CD4-positive, alpha-beta T cell treated with Interleukin-4 for 1 hour (primary cell): ENCODE results near the gene TNIK.
"Not testable (repeated sequence)": the region's sequence is repeated elsewhere in the genome, so short reads cannot be mapped to it uniquely, and the experiment has no call there.

Experiments
- DNase-seq, 2 donors: peaks; one replicate each; pipeline ENCODE4 v3.0.0-alpha.2; 2020 to 2022

Gene TNIK

DNA sequence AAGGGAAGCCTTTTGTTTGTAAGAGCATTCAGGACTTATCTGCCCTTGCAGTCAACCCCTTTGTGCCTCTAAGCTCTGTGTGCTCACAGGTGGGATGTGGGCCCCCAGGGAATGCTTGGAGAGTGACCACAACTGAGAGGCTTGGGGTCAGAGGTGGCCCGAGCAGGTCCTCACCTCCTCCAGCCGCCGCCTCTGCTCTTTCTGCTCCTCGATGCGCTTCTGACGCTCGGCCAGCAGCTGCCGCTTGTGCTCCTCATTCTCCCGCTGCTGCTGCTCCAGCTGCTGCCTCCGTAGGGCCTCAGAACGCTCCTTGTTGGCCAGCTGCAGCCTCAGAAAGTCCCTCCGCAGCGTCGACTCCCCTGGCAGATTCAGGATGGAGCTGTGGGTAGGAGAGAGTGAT lies 302.9 kb downstream of the TNIK start:
- DNase-seq: no peak

DNA sequence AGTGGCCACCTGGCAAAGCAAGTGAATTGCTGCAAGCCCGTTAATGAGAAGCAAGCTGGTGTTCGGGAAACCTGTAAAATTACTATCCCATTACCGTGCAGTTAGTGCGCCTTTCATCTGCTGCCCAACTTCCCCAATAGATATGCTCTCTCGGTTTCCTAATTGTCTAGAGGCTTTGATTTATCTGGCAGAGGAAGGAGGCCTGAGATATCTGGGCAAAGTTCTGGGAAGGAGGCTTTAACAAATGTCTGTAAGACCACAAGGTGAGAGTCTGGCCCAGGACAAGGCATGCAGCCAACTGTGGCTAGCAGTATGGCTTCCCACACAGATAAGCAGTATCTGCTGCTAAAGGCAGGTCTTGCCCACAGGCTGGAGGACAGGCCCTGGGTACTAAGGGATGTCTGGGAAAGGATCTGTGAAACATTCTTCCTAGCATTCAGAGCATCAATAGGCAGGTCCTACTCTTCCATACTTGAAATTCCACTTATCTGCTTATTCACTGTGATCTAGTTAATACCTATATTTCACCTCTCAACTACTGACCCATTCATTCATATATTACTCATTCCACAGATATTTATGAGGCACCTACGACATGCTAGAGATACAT lies 303.7 kb downstream of the TNIK start:
- no peak for DNase-seq

DNA sequence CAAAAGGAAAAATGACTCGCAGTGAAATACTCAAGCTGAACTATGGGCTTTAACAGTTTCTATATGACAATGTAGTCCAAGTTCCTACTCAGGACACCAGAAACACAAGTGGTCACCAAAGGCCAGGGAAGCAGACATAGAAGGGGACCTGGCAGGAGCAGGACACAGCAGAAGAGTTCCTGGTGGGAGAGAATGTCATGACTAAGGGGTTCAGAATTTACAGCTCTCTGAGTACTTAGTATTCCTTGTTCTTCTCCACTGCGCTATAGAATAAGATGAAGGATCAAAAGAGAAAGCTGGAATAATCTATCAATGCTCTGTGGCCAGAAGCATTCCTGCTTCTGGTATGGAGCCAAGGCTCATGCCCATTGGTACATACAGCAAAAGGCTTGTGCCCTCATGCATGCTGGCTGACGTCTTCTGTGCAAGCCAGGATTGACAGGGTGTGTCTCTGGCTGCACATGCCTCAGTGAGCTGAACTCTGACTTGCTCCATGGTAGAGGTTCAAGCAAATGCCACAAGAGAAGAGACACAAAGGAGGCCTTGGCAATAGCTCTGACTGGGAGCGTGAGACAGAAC lies 305.0 kb downstream of the TNIK start:
- no peak for DNase-seq

DNA sequence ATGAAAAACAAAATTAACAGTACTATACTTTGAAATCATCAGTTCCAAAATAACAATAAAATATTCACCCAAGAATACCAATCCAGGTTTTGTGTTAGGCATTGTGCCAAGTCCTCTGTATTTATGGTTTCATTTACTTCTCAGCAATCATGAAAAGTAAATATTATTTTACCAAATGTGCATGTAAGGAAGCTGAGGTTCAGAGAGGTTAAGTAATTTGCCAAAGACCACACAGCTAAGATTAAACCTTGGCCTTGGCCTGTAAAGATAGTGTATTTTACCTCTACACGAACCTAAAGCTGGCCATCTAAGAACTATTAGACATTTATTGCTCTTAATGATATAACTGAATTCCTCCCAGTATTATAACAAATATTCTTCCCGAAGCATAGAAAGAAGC lies 309.3 kb downstream of the TNIK start:
- no peak for DNase-seq

DNA sequence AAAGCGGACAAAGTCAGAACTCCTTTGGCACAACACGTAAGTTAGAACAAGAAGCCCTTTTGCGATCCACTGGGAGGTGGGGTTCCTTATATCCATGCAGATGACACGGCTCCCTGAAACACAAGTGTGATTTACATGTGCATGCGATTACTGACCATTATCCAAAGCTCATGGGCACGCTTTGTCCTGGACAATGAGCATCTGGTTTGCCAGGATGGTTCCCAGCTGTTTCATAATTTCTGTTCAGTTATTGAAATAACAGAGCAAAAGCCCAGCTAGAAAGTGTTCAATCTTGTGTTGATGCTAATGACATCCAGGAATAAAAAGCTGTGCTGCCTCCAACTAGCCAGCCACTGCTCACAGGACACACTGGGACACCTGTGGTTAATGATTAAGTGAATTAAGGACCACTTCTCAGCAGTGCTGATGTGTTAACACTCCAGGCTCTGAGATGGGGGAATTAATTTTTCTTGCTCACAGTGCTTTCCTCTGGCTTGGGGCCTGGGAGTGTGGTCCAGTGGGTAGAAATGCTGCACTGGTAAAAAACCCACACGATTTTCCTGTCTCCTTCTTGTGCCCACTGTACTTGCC lies 310.6 kb downstream of the TNIK start:
- DNase-seq: no peak

- DNase-seq: no peak
Measured at GRCh38 chr3:171145798-171146197, 314.4 kb downstream of the TNIK start.

- DNase-seq: no peak
Measured at GRCh38 chr3:171142985-171143384, 317.2 kb downstream of the TNIK start.

DNA sequence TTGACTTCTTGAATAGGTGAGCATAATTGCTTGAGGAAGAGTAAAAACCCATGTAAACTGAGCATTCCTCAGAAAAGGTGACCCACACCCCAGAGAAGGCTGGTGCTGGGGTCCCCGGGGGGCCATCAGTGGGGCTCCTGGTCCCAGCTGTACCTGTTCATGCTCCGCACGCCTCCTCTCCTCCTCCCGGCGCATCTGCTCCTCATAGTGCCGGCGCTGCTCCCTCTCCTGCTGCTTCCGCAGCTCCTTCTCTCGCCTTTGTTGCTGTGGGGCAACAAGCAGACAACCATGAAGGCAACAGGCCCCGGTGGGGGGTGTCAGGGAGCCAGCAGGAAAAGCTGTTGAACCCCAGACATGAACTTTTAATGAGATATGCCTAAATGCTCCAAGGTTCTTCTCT lies 320.0 kb downstream of the TNIK start:
- DNase-seq: no peak

DNA sequence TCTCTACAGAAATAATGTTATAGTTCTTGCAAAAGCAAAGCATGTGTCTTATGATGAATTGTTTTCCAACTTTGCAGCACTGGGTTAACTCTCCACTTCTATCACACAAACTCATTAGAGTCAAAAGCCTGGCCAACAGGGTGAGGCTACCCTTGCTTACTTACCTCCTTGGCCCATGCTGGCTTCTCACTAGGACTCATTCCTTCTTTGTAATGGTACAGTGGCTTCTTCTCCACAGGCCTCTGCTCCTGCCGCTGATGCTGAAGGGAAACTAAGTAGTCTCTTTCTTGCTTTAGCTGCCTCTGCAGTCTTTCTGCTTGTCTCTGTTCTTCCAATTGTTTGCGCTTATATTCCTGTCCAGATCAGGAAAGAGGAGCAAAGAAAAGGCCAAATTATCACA lies 322.2 kb downstream of the TNIK start:
- DNase-seq: no peak

DNA sequence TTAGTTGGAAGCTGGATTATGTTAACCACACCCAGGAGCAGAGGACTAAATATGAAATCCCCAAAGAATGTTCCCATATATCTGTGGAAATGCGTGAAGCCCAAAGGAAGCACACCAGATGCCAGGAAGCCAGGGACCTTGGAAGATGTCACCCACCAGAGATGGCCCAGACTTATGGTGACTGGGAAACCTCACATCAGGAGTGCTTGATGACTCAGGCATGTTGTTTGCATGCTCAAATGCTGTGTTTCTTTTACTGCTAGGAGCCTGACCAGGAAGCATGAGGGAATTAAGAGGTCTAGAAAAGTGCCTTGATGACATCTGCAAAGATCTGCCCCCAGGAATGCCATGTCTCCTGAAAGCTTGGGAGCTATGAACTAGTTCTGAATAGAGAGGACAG lies 324.7 kb downstream of the TNIK start:
- no peak for DNase-seq

GRCh38 chr3:171133796-171134569 lies 326.2 kb downstream of the TNIK start:
- no peak for DNase-seq

DNA sequence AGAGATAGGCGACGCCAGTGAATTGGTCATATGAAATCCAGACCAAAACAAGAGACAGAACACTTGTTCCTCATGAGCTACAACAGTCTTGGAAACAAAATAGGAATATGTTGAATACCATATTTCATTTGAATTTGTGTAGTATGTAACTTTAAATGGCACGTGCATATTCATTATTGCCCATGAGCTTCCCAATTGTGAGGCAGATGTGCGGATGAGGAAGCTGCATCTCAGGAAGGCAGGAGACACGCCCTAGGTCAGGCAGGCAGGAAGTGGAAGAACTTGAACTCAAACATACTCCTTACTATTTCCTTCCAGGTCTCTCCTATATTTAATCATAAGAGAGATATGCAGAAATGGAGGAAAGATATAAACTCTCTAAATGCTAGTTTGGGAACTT lies 326.9 kb downstream of the TNIK start:
- DNase-seq: no peak

DNA sequence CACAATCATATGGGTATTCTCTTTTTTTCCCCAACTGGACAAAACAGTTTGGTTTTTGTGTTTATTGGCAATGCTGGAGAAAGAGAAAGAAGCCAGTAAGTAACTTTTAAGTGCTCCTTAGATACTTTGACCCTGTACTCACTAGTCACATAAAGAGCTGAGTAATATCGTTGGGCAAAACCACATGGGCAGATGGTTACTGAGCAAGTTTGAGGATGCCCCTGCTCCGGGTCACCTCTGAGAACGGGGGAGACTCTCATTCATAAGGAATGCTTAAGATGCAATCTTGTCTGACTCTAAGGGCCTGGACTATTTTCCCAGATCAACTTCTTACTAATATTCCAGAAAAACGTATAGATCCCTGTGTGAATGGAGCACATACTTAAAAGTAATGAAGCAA lies 327.3 kb downstream of the TNIK start:
- no peak for DNase-seq

DNA sequence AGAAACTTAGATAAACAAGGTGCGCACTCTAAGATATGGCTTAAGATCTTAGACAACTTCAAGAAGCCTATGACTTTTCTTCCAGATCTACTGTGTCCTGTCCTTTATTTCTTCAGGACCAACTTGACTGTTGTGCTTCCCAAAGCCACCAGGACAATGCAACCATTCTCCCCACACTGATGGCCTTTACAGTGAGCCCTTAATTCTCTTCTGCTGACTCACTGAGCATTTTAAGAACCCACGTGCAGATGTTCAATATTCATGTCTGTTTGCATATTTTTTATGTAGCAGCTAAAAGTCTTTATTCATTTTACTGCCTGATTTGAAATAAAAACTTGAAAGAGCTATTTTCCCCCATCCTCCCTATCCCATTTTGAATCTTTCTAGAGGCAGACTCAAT lies 330.4 kb downstream of the TNIK start:
- no peak for DNase-seq

GRCh38 chr3:171127611-171128010 lies 332.6 kb downstream of the TNIK start:
- no peak for DNase-seq

GRCh38 chr3:171126478-171127209 lies 333.6 kb downstream of the TNIK start:
- DNase-seq: no peak

- no peak for DNase-seq
Measured at GRCh38 chr3:171125010-171125409, 335.2 kb downstream of the TNIK start.

GRCh38 chr3:171123915-171124314 lies 336.3 kb downstream of the TNIK start:
- no peak for DNase-seq

GRCh38 chr3:171122861-171123260 lies 337.3 kb downstream of the TNIK start:
- no peak for DNase-seq

GRCh38 chr3:171122240-171122639 lies 338.0 kb downstream of the TNIK start:
- no peak for DNase-seq

- no peak for DNase-seq
Measured at GRCh38 chr3:171121801-171122200, 338.4 kb downstream of the TNIK start.

DNA sequence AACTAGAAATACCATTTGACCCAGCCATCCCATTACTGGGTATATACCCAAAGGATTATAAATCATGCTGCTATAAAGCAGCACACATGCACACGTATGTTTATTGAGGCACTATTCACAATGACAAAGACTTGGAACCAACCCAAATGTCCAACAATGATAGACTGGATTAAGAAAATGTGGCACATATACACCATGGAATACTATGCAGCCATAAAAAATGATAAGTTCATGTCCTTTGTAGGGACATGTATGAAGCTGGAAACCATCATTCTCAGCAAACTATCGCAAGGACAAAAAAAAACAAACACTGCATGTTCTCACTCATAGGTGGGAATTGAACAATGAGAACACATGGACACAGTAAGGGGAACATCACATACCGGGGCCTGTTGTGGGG lies 340.8 kb downstream of the TNIK start:
- not testable (repeated sequence) for DNase-seq

DNA sequence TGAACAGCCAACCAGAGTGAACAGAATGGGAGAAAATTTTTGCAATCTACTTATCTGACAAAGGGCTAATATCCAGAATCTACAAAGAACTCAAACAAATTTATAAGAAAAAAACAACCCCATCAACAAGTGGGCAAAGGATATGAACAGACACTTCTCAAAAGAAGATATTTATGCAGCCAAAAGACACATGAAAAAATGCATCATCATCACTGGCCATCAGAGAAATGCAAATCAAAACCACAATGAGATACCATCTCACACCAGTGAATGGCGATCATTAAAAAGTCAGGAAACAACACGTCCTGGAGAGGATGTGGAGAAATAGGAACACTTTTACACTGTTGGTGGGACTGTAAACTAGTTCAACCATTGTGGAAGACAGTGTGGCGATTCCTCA lies 341.2 kb downstream of the TNIK start:
- DNase-seq: not testable (repeated sequence)
